GM12801 (cell line): Measurements from ENCODE around the gene DCHS2.

Experiments used
- CTCF ChIP-seq: IDR thresholded peaks from one replicate; pipeline ENCODE4 v1.5.1; 2011; ENCODE audit warnings: control low read depth; ENCODE audit not compliant: insufficient read length; ENCODE audit errors: extremely low read depth

The DCHS2 gene

DNA sequence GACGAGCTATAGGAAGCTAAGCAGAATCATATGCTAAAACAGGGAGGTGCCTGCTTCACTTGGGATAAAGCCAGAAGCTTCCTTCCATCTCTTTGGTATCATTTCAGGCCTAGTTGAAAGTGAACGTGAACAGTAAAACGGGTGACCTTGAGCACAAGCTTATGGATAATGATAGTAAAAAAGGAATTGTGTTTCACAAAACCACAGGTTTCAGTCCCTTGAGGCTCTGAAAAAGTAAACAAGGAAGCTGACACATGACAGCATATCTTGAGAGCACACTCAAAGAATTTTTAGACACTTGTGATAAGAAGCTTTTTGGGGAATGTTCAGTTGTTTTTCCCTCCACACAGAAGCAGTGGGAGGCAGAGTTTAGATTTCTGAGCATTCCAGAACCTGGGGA is 286.1 kb downstream of the DCHS2 start:
- no peak for TF ChIP-seq CTCF

- no peak for TF ChIP-seq CTCF
These were observed 296.9 kb downstream of the DCHS2 start for GRCh38 chr4:154194649-154195048.

DNA sequence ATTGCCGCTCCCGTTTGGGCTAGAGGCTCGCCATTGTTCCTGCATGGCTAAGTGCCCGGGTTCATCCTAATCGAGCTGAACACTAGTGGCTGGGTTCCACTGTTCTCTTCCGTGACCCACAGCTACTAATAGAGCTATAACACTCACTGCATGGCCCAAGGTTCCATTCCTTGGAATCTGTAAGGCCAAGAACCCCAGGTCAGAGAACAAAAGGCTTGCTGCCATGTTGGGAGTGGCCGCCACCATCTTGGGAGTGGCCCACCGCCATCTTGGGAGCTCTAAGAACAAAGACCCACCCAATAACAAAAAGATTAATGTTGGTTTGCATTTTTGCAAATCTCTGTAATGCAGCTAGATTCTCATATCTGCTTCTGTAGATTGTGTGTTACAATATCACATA is 299.0 kb downstream of the DCHS2 start:
- TF ChIP-seq CTCF, result no peak

DNA sequence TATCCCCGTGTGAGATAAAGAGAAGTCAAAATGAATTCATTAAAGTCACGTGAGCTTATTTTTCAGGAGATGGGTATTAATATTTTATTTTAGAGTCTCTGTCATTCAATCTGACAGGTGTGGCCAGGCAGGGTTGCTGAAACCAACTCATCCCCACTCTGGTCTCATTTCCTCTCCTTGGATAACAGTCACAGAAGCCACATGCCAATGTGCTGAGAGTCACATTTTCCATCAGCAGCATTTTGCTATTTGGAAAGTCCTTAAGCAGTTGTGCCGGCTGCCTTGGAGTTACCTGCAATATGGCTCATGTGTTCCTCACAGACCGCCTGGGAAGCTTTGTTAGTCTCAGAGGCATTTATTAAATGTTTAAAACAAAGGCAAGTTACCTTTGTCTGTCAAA is 302.3 kb downstream of the DCHS2 start:
- TF ChIP-seq CTCF, result no peak

DNA sequence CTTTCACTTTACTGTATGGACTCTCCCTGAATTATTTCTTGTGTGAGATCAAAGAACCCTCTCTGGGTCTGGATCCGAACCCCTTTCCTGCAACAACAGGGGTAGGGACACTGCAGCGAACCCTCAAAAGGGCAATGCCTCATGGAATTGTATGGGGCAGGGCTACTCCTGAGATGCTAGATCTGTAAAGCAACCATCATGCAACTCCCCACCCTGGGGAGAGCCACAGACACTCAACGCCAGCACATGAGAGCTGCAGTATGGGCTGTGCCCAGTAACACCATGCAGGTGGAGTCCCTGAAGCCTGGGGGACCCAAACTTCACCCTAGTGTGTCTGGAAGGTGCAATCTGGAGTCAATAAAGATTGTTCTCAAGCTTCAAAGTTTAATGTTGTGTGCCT is 304.7 kb downstream of the DCHS2 start:
- TF ChIP-seq CTCF, result no peak

DNA sequence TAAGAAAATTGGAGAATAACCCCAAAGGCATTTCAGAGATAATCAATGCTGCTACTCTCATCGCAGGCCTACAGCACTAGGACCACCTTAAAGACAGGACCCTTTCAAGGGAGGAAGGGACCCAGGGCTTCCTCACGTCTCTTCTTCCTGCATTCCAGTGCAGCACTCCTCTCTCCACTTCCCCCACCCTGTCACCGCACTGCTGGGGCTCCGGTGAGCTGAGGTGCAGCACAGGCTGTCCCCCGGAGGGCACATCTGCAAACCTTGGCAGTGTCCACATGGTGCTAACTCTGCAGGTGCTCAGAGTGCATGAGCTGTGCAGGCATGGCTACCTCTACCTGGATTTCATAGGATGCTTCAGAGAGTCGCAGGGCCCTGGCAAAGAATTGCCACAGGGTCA is 305.6 kb downstream of the DCHS2 start:
- TF ChIP-seq CTCF, result no peak

- TF ChIP-seq CTCF, result no peak
These were observed 307.4 kb downstream of the DCHS2 start for GRCh38 chr4:154184238-154184637.

- no peak for TF ChIP-seq CTCF
These were observed 308.3 kb downstream of the DCHS2 start for GRCh38 chr4:154183264-154183663.
